Lung microvascular endothelial cell (primary cell): Measurements from ENCODE around the gene UBAP2L. TPM values are rescaled to one million over a fixed set of nuclear protein-coding genes. Genes with fewer than 3 reads are reported as not detected.
A peak's percentile ranks its signal among the peaks of the same experiment; 100 is the strongest.

Source experiments
- DNase-seq, 2 donors: peaks; one replicate each; pipeline versions ENCODE4 v3.0.0 to v3.0.0-alpha.2; 2010; ENCODE audit warnings: low read depth in 2 of 2
- total RNA-seq: library from RNA; depleted of rRNA; stranded (reverse); fragments of >200 nt; gene quantifications from 2 replicates; pipeline ENCODE4 v1.2.1, GENCODE V29; 2014

UBAP2L gene, protein sequence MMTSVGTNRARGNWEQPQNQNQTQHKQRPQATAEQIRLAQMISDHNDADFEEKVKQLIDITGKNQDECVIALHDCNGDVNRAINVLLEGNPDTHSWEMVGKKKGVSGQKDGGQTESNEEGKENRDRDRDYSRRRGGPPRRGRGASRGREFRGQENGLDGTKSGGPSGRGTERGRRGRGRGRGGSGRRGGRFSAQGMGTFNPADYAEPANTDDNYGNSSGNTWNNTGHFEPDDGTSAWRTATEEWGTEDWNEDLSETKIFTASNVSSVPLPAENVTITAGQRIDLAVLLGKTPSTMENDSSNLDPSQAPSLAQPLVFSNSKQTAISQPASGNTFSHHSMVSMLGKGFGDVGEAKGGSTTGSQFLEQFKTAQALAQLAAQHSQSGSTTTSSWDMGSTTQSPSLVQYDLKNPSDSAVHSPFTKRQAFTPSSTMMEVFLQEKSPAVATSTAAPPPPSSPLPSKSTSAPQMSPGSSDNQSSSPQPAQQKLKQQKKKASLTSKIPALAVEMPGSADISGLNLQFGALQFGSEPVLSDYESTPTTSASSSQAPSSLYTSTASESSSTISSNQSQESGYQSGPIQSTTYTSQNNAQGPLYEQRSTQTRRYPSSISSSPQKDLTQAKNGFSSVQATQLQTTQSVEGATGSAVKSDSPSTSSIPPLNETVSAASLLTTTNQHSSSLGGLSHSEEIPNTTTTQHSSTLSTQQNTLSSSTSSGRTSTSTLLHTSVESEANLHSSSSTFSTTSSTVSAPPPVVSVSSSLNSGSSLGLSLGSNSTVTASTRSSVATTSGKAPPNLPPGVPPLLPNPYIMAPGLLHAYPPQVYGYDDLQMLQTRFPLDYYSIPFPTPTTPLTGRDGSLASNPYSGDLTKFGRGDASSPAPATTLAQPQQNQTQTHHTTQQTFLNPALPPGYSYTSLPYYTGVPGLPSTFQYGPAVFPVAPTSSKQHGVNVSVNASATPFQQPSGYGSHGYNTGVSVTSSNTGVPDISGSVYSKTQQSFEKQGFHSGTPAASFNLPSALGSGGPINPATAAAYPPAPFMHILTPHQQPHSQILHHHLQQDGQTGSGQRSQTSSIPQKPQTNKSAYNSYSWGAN
- 30.1 and 34.3 TPM in 2 replicates for total RNA-seq

DNA sequence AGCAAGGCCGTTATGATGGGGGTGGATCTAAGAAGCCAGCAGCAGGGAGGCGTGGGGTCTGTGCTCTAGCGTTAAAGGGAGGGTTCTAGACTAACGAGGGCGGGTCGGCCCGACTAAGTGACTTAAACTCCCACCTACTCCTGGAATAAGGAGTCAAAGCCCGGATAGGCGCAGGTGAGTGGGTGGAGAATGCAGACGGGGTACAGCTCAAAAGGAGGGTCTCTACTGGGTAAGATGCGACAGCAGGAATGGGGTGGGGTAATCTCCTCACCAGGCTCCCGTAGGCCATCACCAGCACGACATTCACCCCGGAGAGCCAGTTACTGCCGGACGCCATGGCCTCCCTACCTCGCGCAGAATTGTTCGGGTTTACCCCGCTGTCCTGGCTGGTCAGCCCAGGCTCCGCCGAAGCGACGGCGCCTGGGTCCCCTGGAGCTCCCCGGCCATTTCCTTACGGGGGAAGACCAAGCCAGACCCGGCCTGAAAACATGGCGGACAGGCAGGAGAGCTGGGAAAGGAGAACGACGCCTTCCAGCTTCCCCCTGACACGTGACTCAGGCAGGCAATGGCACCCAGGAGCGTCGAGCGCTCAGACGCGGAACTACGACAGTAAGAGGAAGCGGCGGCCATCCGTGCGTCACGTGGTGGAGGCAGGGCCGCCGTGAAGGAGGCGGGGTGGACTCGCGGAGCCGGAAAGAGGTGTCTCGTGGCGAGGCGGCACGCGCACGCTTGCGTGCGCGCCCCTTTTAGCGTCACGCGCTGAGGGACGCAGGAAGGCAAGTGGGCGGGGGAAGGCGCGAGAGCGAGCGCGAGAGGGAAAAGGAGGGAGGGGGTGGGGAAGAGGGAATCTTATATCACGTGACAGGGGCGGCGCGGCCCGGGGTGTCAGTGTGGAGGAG, at the start of gene UBAP2L:
TSS of gene UBAP2L (plus strand) at position 885 of the 899 bp plus-strand sequence. CDS start 4,169 bp downstream, outside the sequence.
- DNase-seq: peak; percentile 100

DNA sequence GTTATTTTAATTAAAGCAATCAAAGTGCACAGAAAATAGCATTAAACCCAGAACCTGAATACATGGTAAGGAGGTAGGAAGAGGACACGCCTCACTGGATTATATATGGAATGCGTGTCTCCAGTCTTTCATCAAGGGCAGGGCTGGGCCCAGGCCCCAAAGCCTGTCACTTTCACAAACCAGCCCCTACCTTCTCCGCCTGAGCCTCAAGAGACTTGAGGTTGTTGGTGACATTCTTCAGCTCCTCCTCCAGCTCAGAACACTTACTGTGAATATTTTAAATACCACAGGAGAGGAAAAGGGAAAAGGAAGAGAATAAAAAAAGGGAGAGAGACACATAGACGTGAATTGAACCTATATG, 49.6 kb upstream of the UBAP2L start:
- no peak for DNase-seq

DNA sequence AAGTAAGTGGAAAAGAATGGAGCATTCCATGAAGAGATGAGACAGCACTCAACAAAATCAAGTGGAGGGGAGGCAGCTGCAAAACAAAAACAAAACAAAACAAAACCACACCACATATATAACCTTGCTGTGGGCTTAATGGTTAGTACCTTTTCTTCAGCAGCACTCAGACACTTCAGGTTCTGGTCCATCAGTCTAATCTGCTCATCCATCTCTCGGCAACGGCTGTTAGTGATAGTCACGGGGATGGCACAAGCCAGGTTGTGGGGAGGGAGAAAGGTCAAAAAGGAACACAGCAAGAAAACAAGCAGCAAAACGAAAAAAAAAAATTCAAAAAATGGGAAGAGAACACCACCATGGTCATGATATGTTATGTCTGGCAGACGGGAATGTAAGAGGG, 48.9 kb upstream of the UBAP2L start:
- no peak for DNase-seq

DNA sequence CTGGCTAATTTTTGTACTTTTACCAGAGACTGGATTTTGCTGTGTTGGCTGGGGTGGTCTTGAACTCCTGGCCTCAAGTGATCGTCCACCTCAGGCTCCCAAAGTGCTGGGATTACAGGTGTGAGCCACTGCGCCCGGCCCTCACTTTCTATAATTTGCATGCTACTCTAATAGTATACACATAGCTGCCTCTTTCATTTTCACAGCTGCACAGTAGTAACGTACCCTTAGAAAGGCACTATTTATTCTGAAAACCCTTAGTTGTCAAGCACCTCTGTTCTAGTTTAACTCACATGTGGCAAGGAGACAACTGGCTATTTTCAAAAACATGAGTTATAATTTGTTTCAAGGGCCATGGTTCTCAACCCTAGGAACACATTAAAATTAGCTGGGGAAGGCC, 46.1 kb upstream of the UBAP2L start:
- DNase-seq: no peak

DNA sequence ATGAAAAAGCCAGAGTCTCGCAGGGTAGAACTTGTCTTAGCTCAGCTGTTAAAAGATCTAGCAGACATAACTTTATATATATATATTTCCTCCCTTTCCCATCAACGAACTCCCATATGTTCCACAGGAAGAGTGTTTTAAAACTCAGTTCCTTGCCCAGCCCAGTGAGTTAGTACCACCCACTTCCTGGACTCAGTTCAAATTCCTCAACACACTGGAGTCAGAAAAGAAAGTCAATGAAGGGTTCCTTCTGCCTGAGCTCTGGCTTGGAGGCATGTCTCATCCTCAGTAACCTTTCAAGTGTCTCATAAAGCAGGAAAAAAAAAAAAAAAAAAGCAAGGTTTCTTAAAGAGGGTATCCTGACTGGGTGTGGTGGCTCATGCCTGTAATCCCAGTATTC, 44.4 kb upstream of the UBAP2L start:
- peak in 1 of 2 donors; percentile 82 for DNase-seq

DNA sequence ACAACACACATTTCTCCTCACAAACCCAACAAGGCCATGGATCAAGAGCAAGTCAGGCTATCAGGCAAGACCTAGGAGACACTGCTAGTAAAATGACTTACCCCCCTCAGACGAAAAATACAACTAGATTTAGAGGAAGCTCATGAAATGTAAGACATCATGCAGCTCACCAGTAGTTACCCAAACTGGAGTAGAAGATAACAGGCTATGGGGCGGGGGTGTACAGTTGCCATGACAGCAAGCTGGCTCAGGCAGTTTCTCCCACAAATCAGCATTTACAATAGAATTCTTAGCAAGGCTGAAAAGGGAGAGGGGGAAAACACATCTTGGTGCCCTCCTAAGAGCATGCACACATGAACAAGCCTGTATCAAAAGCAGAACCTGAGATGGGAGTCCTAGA, 42.7 kb upstream of the UBAP2L start:
- no peak for DNase-seq

DNA sequence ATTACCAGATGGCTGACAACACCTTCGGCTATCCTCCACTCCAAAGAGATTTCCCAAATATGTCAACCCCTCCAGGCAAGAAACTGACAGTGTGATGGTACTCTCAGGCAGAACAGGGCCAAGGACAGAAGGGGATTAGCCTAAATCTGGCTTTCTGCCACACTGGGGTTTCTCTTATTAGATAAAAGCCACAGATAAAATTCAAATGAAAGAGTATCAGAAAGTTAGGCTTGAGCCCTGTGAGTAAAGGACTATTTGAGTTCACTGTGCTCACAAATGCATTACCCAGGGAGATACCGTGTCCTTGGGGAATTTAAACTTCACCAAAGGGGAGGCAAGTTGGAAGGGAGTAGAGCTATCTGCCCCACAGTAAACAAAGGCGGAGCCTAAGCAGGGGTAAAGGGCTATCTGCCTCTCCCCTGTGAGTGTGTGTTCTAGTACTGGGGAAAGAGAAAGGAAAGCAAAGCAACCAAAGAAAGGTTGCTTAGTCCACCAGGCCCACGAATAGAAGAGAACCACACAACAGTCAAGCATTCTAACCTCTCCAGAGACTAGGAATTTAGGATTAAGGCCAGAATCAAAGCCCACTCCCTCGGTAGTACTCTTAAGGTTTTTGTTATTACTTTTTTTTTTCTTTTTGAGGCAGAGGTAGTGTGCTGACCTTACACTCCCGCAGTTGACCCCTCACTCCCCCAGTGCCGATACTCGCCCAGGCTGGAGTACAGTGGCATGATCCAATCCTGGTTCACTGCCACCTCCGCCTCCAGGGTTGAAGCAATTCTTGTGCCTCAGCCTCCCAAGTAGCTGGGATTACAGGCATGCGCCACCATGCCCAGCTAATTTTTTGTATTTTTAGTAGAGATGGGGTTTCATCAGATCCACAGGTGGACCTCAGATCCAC, 41.6 kb upstream of the UBAP2L start:
- peak in 1 of 2 donors; percentile 19 for DNase-seq

DNA sequence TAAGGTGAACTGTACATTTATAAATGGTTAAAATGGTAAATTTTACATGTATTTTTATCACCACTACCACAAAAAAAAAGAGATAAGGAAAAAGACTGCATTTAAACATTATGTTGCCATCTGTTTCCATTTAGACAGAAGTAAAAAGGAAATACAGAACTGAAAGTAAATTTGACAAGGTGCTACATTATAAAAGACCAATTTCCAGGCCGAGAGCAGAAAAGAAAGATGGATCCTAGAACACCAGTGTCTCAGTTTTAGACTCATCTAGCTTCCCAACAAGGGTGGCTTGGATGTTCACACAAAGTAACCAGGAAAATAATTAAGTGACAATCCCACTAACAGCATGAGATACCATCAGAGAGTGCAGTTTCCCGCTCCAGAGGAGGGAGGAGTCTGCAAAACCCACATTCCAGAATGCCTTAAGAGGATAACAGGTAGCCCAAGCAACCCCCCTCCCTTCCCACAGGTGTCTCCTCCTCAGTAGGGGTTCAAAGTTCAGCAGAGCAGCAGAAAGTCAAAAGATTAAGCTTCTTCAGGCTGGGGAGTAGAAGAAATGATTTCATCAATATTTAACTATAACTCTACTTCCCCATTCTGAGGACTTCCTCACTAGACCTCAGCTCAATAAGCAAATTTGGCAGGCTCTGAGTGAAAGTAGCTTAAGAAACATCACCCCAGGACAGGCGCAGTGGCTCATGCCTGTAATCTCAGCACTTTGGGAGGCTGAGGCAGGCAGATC, 40.6 kb upstream of the UBAP2L start:
- no peak for DNase-seq

DNA sequence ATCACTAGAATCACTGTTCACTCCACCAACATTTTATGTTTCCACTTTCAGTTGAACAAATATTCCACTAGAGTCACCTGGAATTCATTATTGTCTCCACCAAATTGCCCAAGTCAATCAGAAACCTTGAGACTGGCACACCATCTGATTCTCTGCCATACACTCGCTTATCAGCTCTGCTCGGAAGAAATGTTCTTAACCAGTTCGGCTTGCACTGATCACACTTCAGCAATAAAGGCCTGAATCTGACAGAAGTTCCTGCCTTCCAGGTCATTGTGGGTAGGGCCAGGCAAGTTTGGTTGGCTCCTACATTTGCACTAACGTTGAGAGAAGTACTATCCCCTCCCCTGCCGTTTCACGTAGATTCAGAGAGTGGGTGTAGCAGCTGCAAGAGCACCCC, 38.8 kb upstream of the UBAP2L start:
- no peak for DNase-seq

DNA sequence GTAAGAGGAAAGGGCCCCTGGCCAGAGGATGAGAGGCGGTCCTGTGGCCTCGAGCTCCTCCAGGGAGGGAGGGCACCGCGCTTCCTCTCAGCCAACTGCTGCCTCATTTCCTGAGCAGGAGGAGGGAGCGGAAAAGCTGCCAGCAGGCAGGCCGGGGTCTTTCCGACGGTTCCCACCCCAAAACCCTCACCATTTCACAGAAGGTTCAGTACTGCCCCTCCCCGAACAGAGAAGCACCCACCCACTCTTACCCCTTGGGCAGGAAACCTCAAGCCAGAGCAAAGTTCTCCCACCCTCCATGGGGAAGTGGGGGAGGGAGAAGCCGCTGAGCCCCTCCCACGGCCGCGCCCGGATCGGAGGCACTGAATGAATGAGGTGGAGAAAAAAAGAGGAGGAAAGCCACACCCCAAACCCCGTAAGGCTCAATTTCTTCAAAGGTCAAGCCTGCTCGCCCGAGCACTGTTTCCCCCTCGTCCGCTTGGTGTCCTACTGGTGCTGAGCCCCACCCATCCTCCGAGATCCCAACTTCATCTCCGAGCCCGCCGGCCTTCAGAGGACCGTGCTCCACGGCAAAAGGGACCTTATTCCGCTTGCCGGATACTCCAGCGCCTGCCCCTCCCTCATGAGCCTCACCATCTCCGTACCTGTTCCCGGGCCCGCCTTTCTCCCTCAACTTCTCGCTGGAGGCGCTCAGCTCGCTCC, 38.3 kb upstream of the UBAP2L start:
- DNase-seq: peak; percentile 76 to 82

DNA sequence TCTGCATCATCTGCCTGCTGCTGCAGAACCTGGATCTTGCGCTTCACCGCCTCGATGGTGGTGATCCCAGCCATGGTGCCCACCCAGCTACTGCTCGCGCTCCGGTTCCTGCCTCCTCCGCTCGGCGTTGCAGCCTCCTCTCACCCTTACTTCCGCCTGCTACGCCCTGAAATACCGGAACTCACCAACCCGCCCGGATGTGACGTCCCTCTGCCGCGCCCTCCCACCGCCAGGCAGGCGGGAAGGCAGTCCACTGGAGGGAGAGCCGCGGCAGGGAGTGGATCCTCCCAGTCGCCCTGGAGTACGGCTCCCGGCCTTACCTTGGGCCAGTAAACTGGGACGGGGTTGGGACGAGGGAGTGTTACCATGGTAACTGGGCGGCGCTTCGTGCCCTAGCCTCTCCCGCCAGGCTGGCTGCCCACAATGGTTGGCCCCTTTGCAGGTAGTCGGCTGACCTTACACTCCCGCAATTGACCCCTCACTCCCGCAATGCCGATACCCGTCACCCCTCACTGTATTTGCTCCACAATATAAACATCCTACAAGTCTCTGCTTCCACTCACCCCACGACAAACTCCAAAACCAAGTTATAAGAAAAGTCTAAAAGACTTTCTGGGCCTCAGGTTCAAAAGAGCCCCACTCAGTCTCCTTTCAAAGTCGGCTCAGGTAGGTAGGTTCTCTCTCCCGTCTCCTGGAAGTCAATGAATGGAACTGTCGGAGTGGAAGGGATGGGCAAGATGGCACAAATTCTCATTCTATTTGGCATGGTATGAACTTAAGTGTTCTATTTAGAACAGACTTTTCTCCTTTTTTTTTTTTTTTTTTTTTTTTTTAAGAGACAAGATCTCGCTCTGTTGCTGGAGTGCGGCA, 37.5 kb upstream of the UBAP2L start:
- DNase-seq: peak; percentile 96 to 97

DNA sequence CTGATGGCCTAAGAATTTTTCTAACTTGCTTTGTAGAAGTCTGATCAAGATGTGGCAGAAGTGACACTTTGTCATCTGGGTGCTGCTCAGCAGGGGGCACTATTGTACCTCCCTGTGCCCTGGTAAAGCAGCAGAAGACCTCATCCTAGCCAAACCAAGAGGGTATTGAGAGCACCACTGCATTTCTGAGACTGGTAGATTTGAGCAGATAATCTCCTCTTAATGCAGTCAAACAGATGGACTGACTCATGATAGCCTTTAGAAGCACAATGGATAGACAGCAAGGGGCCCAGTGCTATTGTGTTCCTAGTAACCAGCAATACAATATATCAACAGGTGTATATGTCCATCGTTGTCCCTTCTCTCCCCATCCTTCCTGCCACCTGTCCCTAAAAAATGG, 34.6 kb upstream of the UBAP2L start:
- DNase-seq: peak; percentile 80 to 84

DNA sequence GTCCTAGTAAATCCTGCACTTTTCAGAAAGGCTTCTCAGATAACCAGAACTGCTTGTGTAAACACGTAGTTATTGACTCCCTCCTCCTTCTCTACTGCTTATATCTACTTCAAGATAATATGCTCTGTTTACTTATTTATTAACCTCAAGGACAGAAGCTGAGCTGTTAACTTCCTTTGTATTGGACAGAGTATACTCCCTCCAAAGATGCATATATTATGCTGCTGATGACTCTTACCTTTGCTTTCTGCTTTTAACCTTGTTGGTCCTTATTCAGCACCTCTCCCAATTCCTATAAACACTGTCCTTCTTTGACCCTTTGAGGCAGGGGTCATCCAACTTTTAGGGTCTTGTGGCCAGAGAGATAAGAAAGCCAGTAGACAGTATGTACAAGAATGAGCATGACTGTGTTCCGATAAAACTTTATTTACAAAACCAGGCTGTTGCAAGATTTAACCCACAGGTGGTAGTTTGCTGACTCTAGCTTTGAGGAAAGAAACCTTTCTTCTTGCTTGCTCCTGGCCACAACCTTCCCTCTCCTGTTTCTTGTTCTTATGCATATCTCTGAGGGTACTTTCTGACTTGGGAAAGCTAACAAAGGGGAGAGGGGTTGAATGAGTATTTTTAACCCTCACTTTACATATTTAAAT, 33.8 kb upstream of the UBAP2L start:
- no peak for DNase-seq

DNA sequence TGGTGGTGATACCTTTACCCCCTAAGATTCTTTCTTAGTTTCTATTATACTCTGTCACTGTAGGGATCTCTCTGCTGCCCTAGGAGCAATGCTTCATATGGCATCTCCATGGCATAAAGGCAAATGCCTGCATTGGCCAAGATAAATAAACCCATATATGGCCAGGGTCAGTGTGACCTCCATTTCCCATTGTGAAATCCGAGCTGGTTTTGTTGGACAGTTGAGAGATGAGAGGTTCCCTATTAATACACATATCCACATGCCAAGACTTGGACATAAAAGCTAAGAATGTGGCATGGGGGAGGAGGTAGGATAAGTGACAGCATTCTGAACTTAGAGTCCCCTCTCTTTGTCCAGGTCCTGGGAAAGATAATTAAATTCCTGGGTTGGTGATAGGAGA, 30.2 kb upstream of the UBAP2L start:
- peak; percentile 77 to 91 for DNase-seq

DNA sequence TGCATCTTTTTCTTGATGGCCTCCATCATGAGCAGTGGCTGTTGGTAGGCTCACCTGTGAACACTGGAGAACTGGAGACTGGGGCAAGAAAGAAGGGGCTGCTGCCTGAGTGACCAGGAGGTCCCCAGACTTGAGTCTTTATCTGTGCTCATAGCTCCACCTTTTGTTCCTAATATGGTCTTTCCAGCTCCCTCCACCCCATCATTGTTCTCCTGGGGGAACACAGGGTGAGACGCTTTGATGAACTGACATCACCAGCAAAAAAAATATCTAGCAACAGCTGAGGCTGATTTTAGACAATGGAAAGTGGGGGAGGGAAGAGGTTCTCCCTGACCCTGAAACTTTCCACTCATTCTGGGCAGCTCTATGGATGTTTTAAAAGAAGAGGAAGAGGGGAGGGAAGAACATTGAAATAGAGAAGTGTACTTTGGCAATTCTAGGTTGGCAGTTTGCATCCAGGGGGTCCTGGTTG, 28.7 kb upstream of the UBAP2L start, which contains the start of gene TPM3:
TSS of gene TPM3 (minus strand) at position 111 of the 472 bp plus-strand sequence. CDS start at position 29, 82 bp downstream.
- DNase-seq: peak; percentile 72 to 94

DNA sequence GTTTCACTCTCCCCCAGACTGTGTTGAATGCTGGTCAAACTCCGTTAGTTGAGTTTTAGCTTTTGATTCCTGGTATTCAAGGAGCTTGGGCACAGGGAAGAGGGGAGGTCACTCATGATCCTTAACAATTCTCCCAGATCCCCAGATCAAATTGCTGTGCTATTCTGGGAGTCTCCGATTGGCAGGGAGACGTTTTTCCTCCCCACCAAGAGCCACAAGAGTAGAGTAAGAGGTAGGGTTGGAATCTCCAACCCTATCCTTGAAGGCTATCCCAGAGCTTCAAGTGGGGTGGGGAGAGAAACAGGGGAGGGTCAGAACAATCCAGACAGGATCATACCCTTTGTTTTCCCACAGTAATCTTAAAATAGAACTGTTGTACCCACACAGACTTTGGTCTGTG, 28.3 kb upstream of the UBAP2L start:
- DNase-seq: no peak

DNA sequence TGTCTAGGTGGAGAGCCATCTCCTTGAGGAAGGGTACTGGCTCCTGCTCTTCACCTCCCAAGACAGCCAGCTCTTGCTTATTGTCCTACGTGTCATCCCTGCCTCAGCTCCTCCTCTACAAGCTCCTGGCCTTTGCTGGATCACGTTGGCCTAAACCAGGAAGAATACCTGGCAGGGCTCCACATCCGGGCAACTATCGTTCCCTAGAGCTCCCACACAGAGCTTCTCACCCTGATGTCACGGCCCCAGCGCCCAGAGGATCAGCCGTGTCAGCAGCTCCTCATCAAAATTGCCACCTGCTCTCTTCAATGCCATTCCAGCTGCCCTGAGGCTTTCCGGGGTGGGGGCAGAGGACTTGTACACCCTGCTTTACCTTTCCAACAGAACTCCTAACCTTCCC, 26.9 kb upstream of the UBAP2L start:
- peak in 1 of 2 donors; percentile 80 for DNase-seq
